Measurements from ENCODE around the gene DNAH14. TPM values are rescaled to one million over a fixed set of nuclear protein-coding genes. Genes with fewer than 3 reads are reported as not detected.

The DNAH14 gene
- total RNA-seq, 1 experiment from 2014 or later: 33.2 TPM

GRCh38 chr1:225422031-225422605 is 492.6 kb downstream of the DNAH14 start:
- no peak for DNase-seq (ENCODE audit: low read depth, low spot score)
- peaks cover 26 to 36% of the 10 kb centered on the region in 2 experiments for H3K4me1 ChIP-seq (ENCODE audit: control insufficient read depth in 1 of 2, insufficient read depth in 2 of 2, low read length in 2 of 2)
- BruUV-seq (replicated peaks): no TSS peak
- H3K9ac ChIP-seq (ENCODE audit: low read length): no peak overlapping the region
- ChIA-PET CTCF (no interaction called here), POLR2A (no interaction called here), RAD21 (ENCODE audit: low non-redundant PET in 1 of 2, low total read pairs in 2 of 2, uncharacterized antibody in 2 of 2, unreplicated experiment in 2 of 2) (no interaction called here)
- 0 out of 2 replicates have a peak, but pooled peaks cover 8% of the 10 kb centered on the region for H4K20me1 ChIP-seq (ENCODE audit: insufficient read depth)
- TF ChIP-seq CEBPB (IDR thresholded peaks at IDR 0.05; ENCODE audit: low read depth) (no peak), POLR2AphosphoS5 (IDR thresholded peaks at IDR 0.05; ENCODE audit: low read depth, low read length) (no peak), POLR2A (IDR thresholded peaks at IDR 0.05; ENCODE audit: borderline replicate concordance, extremely low read depth, insufficient read depth, insufficient read length) (no peak), SRF (IDR thresholded peaks at IDR 0.05; ENCODE audit: low read depth) (no peak), YY1 (IDR thresholded peaks at IDR 0.05; ENCODE audit: extremely low read depth, insufficient replicate concordance, low read depth, low read length) (no peak), TCF7L2 (IDR thresholded peaks at IDR 0.05; ENCODE audit: borderline replicate concordance, extremely low read depth, insufficient read depth, insufficient read length) (no peak), RAD21 (IDR thresholded peaks at IDR 0.05; ENCODE audit: low read depth) (no peak), EGR1 (IDR thresholded peaks at IDR 0.05; ENCODE audit: low read depth) (no peak), ELF1 (IDR thresholded peaks at IDR 0.05; ENCODE audit: borderline replicate concordance, low read depth) (no peak), EZH2 (IDR thresholded peaks at IDR 0.05) (no peak), SIN3A (IDR thresholded peaks at IDR 0.05; ENCODE audit: low read depth) (no peak), MAX (IDR thresholded peaks at IDR 0.05) (no peak), FOSL1 (IDR thresholded peaks at IDR 0.05; ENCODE audit: low read depth) (no peak), CBX3 (IDR thresholded peaks at IDR 0.05; ENCODE audit: low read depth) (no peak), JUND (IDR thresholded peaks at IDR 0.05) (no peak)
- TF ChIP-seq, protein P1, sequence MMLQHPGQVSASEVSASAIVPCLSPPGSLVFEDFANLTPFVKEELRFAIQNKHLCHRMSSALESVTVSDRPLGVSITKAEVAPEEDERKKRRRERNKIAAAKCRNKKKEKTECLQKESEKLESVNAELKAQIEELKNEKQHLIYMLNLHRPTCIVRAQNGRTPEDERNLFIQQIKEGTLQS (IDR thresholded peaks at IDR 0.05): no peak
- TF ChIP-seq, protein P2, sequence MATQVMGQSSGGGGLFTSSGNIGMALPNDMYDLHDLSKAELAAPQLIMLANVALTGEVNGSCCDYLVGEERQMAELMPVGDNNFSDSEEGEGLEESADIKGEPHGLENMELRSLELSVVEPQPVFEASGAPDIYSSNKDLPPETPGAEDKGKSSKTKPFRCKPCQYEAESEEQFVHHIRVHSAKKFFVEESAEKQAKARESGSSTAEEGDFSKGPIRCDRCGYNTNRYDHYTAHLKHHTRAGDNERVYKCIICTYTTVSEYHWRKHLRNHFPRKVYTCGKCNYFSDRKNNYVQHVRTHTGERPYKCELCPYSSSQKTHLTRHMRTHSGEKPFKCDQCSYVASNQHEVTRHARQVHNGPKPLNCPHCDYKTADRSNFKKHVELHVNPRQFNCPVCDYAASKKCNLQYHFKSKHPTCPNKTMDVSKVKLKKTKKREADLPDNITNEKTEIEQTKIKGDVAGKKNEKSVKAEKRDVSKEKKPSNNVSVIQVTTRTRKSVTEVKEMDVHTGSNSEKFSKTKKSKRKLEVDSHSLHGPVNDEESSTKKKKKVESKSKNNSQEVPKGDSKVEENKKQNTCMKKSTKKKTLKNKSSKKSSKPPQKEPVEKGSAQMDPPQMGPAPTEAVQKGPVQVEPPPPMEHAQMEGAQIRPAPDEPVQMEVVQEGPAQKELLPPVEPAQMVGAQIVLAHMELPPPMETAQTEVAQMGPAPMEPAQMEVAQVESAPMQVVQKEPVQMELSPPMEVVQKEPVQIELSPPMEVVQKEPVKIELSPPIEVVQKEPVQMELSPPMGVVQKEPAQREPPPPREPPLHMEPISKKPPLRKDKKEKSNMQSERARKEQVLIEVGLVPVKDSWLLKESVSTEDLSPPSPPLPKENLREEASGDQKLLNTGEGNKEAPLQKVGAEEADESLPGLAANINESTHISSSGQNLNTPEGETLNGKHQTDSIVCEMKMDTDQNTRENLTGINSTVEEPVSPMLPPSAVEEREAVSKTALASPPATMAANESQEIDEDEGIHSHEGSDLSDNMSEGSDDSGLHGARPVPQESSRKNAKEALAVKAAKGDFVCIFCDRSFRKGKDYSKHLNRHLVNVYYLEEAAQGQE (IDR thresholded peaks at IDR 0.05; ENCODE audit: low read depth): no peak
- TF ChIP-seq, protein P3, sequence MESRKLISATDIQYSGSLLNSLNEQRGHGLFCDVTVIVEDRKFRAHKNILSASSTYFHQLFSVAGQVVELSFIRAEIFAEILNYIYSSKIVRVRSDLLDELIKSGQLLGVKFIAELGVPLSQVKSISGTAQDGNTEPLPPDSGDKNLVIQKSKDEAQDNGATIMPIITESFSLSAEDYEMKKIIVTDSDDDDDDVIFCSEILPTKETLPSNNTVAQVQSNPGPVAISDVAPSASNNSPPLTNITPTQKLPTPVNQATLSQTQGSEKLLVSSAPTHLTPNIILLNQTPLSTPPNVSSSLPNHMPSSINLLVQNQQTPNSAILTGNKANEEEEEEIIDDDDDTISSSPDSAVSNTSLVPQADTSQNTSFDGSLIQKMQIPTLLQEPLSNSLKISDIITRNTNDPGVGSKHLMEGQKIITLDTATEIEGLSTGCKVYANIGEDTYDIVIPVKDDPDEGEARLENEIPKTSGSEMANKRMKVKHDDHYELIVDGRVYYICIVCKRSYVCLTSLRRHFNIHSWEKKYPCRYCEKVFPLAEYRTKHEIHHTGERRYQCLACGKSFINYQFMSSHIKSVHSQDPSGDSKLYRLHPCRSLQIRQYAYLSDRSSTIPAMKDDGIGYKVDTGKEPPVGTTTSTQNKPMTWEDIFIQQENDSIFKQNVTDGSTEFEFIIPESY (IDR thresholded peaks at IDR 0.05; ENCODE audit: extremely low read depth, insufficient replicate concordance, low read length): no peak
- TF ChIP-seq, protein P4, sequence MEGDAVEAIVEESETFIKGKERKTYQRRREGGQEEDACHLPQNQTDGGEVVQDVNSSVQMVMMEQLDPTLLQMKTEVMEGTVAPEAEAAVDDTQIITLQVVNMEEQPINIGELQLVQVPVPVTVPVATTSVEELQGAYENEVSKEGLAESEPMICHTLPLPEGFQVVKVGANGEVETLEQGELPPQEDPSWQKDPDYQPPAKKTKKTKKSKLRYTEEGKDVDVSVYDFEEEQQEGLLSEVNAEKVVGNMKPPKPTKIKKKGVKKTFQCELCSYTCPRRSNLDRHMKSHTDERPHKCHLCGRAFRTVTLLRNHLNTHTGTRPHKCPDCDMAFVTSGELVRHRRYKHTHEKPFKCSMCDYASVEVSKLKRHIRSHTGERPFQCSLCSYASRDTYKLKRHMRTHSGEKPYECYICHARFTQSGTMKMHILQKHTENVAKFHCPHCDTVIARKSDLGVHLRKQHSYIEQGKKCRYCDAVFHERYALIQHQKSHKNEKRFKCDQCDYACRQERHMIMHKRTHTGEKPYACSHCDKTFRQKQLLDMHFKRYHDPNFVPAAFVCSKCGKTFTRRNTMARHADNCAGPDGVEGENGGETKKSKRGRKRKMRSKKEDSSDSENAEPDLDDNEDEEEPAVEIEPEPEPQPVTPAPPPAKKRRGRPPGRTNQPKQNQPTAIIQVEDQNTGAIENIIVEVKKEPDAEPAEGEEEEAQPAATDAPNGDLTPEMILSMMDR (IDR thresholded peaks at IDR 0.05 in 2 of 3, conservative IDR thresholded peaks at IDR 0.05 in 1 of 3; ENCODE audit: borderline replicate concordance in 1 of 3, insufficient read depth in 1 of 3, low read depth in 2 of 3, low read length in 2 of 3): no peak
- no peak overlapping the region for H3K27ac ChIP-seq (ENCODE audit: low read depth, low read length)
- no peaks in the 10 kb centered on the region for H3K27me3 ChIP-seq (ENCODE audit: insufficient read depth, low read length)
- H3K9me2 ChIP-seq (ENCODE audit: insufficient read depth): no peaks in the 10 kb centered on the region
- H3K4me3 ChIP-seq (replicated peaks in 1 of 2; ENCODE audit: low read depth in 1 of 2, low read length in 2 of 2): no peak overlapping the region
- H3K79me2 ChIP-seq (ENCODE audit: insufficient read depth, low read length): peaks cover 96% of the 10 kb centered on the region
- H3K9me3 ChIP-seq (ENCODE audit: control insufficient read depth in 1 of 2, insufficient read depth in 1 of 2, low read depth in 1 of 2, low read length in 2 of 2): no peaks in the 10 kb centered on the region
- ATAC-seq: no peak
- no peak overlapping the region for H2AFZ ChIP-seq (ENCODE audit: low read depth, low read length, poor library complexity, severe bottlenecking)
- H3K36me3 ChIP-seq (ENCODE audit: control insufficient read depth in 1 of 2, insufficient read depth in 2 of 2, low read length in 2 of 2): peaks cover 29 to 35% of the 10 kb centered on the region in 2 experiments
- no peak overlapping the region for H3K4me2 ChIP-seq (ENCODE audit: low read length)
- intact Hi-C loops (cut with micrococcal nuclease): no loop called here
